Measurements from ENCODE around the gene TRIM7.

TRIM7 gene

DNA sequence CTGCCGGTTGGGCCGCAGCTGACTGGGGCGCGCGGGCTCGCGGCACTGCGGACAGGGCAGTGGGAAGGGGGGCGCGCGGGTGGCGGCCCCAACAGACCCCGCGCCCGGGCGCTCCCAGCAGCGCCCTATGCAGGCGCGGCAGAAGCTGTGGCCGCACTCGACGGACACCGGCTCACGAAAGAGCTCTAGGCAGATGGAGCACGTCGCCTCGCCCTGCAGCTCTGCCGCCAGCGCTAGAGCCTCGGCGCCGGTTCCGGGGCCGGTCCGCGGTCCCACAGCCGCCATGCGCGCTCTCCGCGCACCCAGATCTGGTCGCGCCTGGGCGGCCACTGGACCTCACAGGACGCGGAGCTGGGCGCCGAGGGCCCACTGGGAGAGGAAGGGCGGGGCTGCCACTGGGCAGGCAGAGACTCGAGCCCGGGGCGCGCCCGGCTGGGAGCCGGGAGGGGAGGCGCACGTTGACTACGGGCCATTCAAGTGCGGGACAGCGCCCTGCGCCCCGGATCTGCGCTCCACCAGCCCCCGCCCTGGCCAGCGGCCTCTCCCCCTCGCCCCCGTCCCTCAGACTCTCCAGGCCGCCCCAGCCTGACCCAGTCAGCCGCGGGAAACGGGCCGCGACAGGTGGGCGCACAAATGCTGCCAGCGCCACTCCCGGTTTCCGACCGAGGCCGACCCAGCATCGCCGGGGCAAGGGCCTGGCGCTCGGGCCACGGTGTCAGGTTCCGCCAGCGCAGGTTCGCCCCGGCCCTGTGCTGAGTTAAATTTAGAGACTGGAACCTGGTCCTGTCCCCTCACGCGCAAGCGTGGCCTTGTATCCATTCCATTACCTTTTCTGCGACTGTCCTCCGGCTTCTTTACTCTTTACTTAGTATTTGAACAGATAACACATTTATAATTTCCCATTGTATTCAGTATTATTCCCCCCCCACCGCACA is at the start of gene TRIM7:
Gene TRIM7 (minus strand): TSS at position 371 of the 935 bp plus-strand sequence. CDS start 86 bp downstream, at position 285.
- TF ChIP-seq, protein P1, sequence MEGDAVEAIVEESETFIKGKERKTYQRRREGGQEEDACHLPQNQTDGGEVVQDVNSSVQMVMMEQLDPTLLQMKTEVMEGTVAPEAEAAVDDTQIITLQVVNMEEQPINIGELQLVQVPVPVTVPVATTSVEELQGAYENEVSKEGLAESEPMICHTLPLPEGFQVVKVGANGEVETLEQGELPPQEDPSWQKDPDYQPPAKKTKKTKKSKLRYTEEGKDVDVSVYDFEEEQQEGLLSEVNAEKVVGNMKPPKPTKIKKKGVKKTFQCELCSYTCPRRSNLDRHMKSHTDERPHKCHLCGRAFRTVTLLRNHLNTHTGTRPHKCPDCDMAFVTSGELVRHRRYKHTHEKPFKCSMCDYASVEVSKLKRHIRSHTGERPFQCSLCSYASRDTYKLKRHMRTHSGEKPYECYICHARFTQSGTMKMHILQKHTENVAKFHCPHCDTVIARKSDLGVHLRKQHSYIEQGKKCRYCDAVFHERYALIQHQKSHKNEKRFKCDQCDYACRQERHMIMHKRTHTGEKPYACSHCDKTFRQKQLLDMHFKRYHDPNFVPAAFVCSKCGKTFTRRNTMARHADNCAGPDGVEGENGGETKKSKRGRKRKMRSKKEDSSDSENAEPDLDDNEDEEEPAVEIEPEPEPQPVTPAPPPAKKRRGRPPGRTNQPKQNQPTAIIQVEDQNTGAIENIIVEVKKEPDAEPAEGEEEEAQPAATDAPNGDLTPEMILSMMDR (conservative IDR thresholded peaks at IDR 0.05; ENCODE audit: low read depth) = no peak
- DNase-seq (ENCODE audit: low spot score) = peak; percentile 69
- ChIA-PET CTCF (interaction anchor here (1.0 to 2.1 kb wide), 3 partner anchors 13 to 21 kb away, joined by 3 to 10 read pairs (median 5); no protein-coding TSS in a partner anchor), POLR2A (ENCODE audit: low non-redundant PET) (interaction anchor here (0.7 to 1.5 kb wide), 6 partner anchors 11 to 38 kb away, joined by 3 to 15 read pairs (median 5); no protein-coding TSS in a partner anchor)
- H3K27ac ChIP-seq = peak within 1 kb of the TSS; percentile 96

DNA sequence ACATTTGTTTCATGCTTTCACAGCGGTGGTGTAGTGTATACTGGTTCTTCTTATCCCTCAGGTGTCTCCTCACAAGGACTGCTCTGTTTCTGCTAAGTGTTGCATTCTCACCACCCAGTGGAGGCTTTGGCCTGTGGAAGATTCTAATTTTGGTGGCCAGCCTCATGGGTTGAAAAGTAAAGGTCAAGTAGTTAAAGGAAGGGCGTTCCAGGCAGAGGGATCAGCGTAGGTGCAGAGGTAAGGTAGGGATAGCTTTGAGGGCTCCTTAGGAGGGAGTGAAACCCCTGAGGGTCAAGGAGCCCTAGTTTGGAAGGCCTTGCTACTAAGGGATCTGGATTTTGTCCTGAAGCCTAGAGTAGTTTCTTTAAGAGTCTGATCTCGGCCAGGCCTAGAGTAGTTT is 43.3 kb upstream of the TRIM7 start:
- peak overlapping the region; percentile 97 for H3K27ac ChIP-seq
- TF ChIP-seq, protein P1 (conservative IDR thresholded peaks at IDR 0.05; ENCODE audit: low read depth) = no peak
- POLR2A ChIA-PET (ENCODE audit: low non-redundant PET) = no interaction called here
- CTCF ChIA-PET = no interaction called here
- DNase-seq (ENCODE audit: low spot score) = no peak

DNA sequence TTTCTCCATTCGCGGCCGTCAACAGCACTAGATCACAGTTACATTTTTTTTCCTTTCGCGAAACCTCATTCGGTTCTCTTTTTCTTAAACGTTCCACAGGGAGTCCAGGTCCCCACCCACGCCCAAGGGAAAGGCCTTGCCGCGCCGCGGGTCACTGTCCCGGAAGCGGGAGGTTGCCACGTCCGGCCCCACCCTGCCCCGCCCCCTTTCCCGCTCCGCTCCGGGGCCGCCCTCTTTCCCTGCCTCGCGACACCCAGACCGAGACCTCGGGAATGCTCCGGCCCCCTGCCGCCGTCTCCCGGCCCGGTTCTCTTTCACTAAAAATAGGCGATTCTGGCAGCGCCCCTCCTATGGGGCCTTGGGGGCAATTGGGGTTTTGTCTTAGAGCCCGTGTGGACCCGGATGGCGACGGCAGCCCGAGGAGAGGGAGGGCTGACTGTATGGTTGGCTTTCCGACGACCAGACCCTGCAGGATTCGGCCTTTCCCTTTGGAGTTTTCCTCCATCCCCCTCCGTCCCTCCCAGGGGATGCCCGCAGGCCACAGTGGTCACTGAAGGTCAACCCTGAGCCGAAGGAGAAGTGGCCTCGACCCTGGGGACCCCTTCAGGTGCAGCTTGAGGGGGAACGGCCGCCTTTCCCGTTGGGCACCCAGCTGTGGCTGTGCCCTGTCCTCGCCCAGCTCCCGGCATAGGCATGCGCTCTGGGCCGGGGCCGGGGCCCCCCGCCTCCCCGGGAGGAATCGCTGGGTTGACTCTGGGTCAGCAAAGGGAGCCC is 41.5 kb upstream of the TRIM7 start:
- TF ChIP-seq, protein P1 (conservative IDR thresholded peaks at IDR 0.05; ENCODE audit: low read depth) = no peak
- H3K27ac ChIP-seq = peak overlapping the region; percentile 97
- peak; percentile 93 for DNase-seq (ENCODE audit: low spot score)
- CTCF ChIA-PET = interaction anchor here (0.6 kb wide), 1 partner anchor 755 kb away, joined by 3 read pairs; no protein-coding TSS in a partner anchor
- POLR2A ChIA-PET (ENCODE audit: low non-redundant PET) = interaction anchor here (0.5 to 1.4 kb wide), 3 partner anchors 23 to 62 kb away, joined by 3 to 4 read pairs (median 3); no protein-coding TSS in a partner anchor

DNA sequence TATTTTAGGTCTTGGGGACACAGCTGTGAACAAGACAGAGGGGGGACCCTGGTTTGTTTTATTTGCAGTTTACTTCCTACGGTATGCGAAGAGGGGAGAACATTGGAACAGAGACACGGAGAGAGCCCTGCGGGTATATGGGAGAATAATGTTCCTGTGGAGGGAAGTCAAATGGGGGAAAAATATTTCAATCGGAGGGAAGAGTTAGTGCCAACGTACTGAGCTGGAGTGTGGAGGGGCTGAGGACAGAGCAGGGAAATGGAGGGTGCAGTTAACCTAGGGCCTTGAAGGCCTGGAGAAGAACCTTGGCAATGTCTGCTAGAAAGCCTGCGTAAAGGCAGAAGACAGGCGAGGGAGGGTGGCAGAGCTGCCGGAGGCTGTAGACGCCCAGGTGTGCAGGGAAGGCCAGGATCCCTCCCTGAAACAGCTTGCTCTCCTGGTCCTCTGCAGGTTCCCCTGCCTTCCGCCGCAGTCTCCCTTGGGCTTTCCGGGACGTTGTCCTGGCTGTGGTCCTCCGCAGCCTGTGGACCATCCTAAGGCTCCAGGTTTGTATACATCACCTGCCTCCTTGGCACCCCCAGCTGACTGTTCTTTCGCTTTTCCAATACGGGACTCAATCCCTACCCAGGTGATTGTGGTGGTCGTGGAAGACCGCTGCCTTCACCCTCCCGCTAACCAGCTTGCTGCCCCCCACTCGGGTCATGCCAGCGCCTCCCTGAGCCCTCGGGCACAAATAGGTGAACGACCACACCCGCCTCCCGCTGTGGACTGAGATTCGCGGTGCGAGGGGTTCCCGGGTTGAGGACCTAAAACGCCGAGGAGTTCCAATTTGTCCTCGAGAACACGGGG is 40.7 kb upstream of the TRIM7 start:
- H3K27ac ChIP-seq = peak overlapping the region; percentile 97
- ChIA-PET CTCF (no interaction called here), POLR2A (ENCODE audit: low non-redundant PET) (interaction anchor here (0.8 to 1.4 kb wide), 2 partner anchors 22 to 24 kb away, joined by 3 to 4 read pairs; no protein-coding TSS in a partner anchor)
- TF ChIP-seq, protein P1 (conservative IDR thresholded peaks at IDR 0.05; ENCODE audit: low read depth) = no peak
- DNase-seq (ENCODE audit: low spot score) = no peak

DNA sequence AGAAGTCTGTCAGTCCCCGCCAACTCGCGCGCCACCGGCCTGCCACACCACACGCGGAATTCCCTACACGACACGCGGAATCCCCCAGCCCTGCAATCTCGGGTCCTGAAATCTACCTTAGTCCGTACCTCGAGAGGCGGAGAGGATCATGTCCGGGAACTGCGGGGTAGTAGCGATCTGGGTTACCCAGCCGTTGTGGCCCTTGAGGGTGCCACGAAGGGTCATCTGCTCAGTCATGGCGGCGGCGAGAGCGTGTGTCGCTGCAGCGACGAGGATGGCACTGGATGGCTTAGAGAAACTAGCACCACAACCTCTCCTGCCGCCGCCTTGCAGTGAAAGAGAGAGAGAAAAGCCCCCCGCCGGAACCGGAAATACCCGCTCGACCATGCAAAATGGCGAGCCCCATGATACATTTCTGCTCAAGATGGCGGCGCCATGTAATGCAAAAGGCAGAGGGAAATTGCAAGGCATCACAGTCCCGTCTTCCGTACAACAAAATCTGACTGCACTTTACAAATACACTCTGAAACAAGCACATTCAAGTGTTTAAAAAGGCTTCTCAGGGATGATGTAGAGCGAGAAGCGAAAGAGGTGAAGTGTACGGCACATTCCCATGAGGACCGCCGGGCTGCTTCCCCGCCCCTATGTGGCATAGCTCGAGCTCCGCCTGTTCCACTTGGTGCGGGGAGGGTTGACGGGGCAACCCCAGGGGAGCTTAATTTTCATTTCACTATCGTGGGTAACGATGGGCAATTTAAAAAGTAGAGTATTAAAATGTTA is 38.8 kb upstream of the TRIM7 start, which contains the start of gene RACK1:
Gene RACK1 (minus strand): TSS at position 343 of the 780 bp plus-strand sequence. CDS start 106 bp downstream, at position 237.
- POLR2A ChIA-PET (ENCODE audit: low non-redundant PET) = interaction anchor here (0.5 to 2.3 kb wide), 2 partner anchors 21 to 24 kb away, joined by 3 to 16 read pairs; partner anchors contain the start of gene TRIM41
- CTCF ChIA-PET = no interaction called here
- TF ChIP-seq, protein P1 (conservative IDR thresholded peaks at IDR 0.05; ENCODE audit: low read depth) = no peak
- H3K27ac ChIP-seq = peak within 1 kb of the TSS; percentile 97
- DNase-seq (ENCODE audit: low spot score) = peak; percentile 90

All from RWPE1 (cell line).